Erythroblast (primary cell): ENCODE data around the gene MINDY3.

ENCODE experiments used
- GATA1 ChIP-seq: IDR thresholded peaks from 2 replicates; pipeline ENCODE4 v1.6.1; 2011; ENCODE audit warnings: low read depth, mild to moderate bottlenecking, control low read depth, low read length, moderate library complexity
- POLR2A ChIP-seq: IDR thresholded peaks from 2 replicates; pipeline ENCODE4 v1.6.1; 2011; ENCODE audit warnings: mild to moderate bottlenecking, low read length

DNA sequence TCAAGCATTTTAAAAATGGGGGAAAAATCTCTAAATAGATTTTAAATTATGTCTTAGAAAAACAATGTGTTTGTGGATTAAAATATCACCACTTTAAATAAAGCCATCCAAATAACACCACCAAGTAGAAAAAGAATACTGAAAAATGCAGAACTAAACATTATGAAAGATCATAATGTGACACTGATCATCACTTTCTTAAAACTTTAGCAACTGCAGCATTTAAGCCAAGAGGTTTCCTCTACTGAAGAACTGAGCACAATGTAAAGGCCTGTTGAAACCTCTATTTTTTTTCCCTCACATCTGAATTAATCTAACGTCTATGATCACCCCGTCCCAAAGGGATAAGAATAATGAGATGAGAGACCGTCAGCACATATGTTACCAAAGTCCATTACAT is 18.6 kb downstream of the MINDY3 start:
- TF ChIP-seq POLR2A (no peak), GATA1 (no peak)
